Stimulated activated CD8-positive, alpha-beta memory T cell treated with anti-CD3 and anti-CD28 coated beads, Interleukin-12 subunit alpha, Interleukin-12 subunit beta, amount 100 ng/mL, for 24 hours (primary cell): ENCODE data around the gene AIF1L.

Source experiments
- DNase-seq: peaks from one replicate; pipeline ENCODE4 v3.0.0-alpha.2; 2020; ENCODE audit errors: extremely low read depth

The AIF1L gene

DNA sequence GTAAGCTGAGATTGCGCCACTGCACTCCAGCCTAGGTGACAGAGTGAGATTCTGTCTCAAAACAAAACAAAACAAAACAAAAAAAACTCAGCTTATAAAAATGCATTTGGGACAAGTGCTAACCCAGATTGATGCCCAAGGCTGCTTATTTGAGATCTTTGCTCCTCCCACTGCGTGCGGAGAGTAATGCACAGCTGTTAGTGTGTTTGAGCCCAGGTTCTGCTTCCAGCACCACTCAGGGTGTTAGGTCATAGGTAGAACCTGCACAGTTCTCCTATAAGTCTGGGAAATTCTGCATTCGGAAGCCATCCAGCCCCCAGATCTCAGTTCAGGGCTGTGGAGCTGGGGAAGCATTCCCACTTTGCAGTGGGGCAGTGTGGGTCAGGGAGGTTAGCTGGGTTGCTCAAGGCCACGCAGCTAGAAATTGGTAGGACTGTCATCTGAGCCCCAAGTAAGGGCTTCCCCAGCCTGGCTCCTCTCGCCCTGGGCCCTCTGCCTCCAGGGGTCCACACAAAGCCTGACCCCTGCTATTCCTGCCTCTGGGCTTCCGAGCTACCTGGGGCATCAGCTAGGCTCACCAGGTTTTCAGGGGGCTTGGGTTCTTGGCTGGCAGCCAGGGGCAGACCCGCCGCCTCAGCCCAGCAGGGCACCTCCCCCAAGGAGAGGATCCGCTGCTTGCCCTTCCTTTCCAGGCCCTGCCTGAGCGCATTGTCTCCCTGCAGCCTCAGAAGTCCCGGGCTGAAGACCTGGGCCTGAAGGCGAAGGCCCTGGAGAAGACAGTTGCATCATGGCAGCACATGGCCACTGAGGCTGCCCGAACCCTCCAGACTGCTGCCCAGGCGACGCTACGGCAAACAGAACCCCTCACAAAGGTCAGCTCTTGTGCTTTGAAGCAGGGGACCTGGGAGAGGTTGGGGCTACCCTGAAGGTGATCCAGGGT, 17.6 kb upstream of the AIF1L start:
- DNase-seq: no peak

DNA sequence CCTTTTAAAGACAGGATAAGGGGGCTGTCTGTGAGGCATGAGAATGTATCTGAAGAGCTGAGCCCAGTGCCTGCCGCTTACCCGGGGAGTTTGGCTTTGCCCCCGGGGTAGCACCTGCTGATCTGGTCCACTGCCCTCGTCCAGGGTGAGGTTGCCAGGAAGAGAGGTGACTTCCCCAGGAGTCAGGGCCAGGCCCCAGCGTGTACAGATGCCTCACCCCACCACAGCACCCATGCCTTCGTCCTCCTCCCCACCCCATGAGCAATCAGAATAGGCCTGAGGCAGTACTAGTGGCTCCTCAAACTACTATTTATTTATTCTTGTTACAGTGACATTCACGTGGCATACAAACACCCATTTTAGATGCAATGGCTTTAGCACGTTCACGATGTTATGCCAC, 15.7 kb upstream of the AIF1L start:
- DNase-seq: no peak

- no peak for DNase-seq
These were observed 14.5 kb upstream of the AIF1L start for GRCh38 chr9:131081868-131082267.

DNA sequence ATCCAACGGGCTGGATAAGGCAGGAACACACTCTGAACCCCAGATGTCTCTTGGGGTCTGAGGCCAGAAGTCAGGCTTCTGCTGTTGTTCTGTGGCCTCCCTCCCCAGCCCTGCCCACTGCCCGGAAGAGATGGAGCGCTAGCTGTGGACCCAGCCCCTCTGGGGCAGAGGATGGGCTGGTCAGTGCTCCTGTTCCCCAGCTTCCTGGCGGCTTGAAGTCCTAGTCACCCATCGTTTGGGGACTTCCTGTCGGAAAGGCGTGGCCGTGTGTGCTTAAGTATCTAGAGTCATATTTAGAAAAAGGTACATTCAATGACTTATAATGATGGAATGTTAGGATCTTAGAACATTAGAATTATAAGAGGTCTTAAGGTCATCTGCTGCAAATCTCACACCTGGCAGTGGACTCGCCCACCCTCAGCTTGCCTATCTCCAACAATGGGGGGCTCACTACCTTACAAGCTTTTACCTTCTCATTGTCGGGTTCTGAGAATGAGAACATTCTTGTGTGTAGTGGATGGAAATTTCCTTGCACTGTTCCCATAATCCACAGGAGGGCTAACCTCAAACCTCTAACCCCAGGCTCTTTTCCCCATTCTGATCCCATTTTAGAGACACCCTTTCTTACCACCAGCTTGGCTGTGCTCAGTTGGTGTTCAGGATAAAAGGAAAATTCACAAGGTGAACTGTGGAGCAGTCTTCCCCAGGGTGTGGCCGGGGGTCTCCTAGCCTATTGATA, 13.4 kb upstream of the AIF1L start:
- DNase-seq: no peak

DNA sequence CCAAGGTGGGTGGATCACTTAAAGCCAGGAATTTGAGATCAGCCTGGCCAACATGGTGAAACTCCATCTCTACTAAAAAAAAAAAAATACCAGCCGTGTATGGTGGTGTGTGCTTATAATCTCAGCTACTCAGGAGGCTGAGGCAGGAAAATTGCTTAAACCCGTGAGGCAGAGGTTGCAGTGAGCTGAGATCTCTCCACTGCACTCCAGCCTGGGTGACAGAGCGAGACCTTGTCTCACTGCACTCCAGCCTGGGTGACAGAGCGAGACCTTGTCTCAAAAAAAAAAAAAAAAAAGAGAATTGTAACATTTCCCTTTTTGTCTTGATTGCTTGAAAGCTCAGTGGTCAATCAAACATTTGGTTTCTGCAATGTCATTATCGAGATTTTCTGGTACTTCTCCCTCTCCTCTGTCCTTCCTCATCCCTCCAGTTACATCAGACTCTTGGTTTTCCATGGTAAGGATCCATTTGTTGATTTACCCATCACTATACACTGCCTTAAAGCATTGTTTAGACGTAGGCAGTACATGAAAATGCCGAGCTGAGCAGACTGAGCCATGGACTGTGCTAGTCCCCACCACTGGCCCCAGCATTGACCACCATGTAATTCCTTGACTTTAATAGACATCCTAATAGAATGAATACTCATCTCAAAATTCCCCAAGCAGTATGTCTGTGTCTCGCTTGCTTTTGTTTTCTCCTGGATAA, 11.5 kb upstream of the AIF1L start:
- no peak for DNase-seq

- no peak for DNase-seq
These were observed 10.8 kb upstream of the AIF1L start for GRCh38 chr9:131085370-131086122.

- no peak for DNase-seq
These were observed 8.9 kb upstream of the AIF1L start for GRCh38 chr9:131087354-131087893.

DNA sequence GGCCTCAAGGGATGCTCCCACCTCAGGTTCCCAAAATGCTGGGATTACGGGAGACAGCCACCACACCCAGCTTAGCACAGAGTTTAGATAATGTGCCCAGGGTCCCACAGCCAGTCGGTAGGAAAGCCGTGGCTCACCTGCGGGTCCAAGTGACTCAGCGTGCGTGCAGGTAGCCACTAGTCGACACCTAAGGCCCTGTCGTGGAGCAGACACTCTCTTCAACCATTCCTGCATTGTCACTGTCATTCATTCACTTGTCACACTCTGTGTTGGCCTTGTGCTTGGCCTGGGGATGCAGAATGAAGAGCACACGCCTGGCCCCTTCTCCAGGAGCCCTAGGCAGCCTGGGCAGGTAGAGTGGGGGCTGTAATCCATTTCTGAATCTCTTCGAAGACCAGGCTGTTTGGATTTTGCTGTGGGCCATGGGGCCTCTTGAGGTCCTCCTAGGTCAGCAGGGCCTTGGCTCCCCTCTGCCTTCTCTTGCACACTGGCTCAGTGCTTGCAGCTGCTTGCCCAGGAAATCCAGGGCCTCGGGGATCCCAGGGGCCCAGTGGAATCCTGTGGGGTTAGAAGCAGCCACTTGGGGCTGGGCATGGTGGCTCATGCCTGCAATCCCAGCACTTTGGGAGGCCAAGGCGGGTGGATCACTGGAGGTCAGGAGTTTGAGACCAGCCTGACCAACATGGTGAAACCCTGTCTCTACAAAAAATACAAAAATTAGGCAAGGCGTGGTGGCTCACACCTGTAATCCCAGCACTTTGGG, 6.1 kb upstream of the AIF1L start:
- DNase-seq: no peak

- DNase-seq: no peak
These were observed 4.9 kb upstream of the AIF1L start for GRCh38 chr9:131091352-131091992.

DNA sequence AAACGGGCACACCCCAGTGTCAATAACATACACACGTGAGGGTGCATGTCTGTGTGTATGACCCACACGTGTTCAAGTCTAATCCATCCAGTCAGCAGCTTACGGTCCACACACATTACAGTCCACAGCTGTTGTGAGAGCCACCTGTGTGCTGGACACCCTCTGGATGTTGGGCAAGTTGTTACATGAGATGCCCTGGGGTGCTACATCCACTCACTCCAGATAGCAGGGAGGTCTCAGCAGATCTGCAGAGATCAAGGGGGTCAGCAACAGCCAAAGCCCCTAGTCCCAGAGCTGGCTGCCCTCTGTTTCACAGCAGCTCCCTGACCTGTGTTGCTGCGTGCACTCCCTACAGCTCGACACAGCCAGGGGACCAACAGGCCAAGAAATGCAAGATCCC, 4.3 kb upstream of the AIF1L start:
- DNase-seq: no peak

DNA sequence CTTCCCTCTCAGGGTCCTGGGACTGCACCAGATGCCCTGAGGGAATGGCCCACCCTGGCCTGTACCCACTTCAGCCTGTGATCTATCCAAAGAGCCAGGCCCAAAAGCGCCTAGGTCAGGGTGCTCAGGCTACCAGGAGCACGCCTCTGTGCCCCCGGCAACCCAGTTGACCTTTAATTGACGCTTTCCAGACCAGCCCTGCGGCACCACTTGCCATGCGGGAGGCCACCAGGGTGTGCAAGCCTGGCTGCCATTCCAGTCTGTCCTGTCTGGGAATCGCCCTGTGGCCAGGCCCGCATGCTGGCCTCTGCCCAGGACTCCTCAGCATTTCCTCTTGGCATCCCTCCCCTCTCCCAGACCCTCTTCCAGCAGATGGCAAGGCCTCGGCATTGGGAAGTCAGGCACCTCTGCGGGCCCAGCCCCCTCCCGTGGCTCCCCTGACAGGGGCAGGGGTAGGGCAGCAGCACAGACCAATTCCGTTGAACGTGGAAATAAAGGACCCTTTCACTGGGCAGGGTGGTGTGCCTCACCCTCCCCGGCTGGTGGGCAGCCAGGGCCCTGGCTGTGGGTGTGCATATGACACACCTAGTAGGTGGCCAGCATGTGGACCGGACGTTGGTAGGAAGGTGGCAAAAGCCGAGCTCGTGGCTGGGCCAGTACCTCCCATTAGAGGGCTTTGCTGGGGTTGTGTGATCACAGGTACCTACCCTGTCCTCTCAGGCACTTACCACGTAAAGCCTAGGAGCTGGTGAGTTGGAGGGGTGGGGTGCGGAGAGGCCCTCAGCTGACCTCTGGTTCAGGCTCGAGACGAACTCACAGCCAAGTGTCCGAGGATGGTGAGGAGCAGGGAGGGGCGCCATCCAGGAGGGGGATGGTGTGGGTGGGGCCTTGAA, 3.5 kb upstream of the AIF1L start:
- DNase-seq: no peak

DNA sequence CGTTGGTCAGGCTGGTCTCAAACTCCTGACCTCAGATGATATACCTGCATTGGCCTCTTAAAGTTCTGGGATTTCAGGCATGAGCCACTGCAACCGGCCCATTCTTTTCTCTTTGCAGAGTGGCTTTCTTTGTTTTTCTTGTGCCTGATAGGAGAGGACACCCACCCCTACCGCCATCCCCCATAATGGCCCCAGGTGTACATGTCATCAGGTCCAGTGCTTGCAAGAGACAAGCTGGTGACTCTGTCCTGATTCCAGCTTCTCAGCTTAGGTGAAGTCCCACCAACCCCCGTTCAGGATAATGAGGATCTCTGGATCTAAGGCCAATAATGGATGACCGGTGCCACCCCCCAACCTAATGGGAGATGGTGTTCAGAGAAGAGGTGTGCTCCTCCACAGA, 2.3 kb upstream of the AIF1L start:
- no peak for DNase-seq

GRCh38 chr9:131094622-131095021, 1.7 kb upstream of the AIF1L start:
- no peak for DNase-seq

DNA sequence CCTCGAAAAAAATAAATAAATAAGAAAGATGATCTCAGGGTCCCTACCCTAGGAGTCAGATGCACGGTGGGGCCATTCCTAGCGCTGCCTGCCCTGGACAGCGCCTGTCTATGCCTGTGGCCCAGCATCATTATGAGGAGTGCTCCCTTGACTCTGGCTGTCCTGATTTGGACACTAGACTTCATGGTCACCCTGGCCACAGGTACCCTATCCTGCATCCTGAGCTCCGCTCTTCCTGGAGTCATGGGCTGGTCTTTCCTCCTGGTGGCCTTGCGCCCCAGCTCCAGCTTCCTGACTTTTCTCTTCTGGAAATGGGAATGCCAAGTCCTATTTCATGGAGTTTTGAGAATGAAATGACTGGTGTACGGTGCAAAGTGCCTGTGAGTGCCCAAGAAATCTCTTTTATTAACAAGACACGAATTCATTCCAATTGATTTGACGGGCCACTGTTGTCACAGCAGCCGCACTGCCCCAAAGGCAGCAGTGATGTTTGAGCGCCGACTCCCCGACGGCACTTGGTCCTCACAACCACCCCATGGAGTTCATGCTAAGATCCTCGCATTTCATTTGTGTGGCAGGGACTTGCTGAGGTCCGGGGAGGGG, 564 bp upstream of the AIF1L start:
- DNase-seq: no peak

DNA sequence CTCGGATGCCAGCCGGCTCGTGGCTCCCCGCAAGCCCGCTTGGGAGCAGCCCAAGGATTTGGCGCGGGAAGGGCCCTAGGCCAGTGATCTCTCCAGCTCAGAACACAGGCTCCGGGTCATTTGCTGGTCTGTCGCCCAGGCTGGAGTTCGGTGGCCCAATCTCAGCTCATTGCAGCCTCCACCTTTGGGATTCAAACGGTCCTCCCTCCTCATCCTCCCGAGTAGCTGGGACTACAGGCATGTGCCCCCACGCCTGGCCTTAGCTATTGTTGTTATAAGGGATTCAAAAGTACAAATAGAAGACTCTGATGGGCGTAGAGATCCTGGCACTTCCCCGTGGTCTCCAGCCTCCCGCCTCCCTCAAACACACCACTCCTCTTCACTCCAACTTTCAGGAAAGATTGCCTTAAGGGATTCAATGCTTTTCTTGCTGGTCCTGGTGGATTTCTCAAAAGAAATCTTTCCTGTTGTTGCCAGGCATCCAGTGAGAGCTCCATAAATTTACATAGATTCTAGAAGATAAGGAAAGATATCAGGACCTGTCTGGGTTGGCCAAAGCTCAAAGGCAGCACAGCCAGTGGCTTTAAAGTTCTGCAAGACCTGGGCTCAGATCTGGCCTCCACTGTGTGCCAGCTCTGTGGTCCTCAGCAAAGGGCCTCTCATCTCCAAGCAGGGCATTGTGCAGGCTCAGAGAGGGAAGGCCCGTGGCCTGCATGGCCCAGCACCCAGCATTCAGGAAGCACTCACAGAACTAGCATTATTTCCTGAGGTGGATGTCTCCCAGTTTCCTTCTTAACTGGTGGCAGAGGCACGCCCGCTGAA, 1.0 kb downstream of the AIF1L start:
- DNase-seq: no peak

- DNase-seq: no peak
These were observed 1.6 kb downstream of the AIF1L start for GRCh38 chr9:131097948-131098278.

- no peak for DNase-seq
These were observed 2.2 kb downstream of the AIF1L start for GRCh38 chr9:131098391-131099101.
